ENCODE measurements around the gene MOCS1. TPM values are rescaled to one million over a fixed set of nuclear protein-coding genes. Genes with fewer than 3 reads are reported as not detected.

Gene MOCS1
- total and polyA plus RNA-seq, 9 of the 15 experiments (the other 6 are each of a cell fraction or from before 2014, with no cell fraction given) = 0.69 to 12.7 (median 8.7) TPM

DNA sequence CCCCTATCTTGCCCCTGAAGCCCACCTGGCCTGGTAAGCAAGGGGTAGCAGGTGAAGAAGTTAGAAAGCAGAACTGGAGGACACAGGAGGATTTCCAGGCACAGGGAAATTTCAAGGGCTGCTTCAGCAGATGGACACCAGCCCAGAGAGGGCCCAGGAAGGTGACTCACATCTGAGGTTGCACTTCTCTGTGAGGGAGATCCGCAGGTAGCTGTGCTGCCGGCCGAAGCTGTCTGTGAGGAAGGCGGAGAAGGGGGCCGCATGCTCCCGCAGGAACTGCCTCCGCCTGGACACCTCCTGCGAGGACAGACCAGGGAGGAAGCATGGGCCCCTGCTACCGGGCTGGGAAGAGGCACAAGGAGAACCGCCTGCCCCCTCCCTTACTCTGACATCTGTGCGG is 7.1 kb downstream of the MOCS1 start:
- ChIA-PET POLR2A (no interaction called here), CTCF (ENCODE audit: low intra/inter-chr PET ratio) (no interaction called here)
- H3K79me2 ChIP-seq (ENCODE audit: control insufficient read depth, insufficient read depth, low read length) = no peaks in the 10 kb centered on the region
- no peak overlapping the region for H3K4me3 ChIP-seq
- H2AFZ ChIP-seq (ENCODE audit: low read depth, low read length) = no peak overlapping the region
- no peak for ATAC-seq
- no peak for FAIRE-seq
- H3K36me3 ChIP-seq (ENCODE audit: control insufficient read depth, insufficient read depth, low read length) = peaks cover 6% of the 10 kb centered on the region; the same call in 1 of the 3 replicates
- intact Hi-C loops (cut with micrococcal nuclease) = no loop called here
- TF ChIP-seq BCL6 (CRISPR knock-in tag; IDR thresholded peaks at IDR 0.05) = no peak
- TF ChIP-seq ELF1 (tag; IDR thresholded peaks at IDR 0.05) = no peak
- TF ChIP-seq ZSCAN32 (CRISPR knock-in tag; IDR thresholded peaks at IDR 0.05) = no peak
- no peak for TF ChIP-seq WHSC1 (IDR thresholded peaks at IDR 0.05; ENCODE audit: low read length)
- no peak for TF ChIP-seq LEF1 (IDR thresholded peaks at IDR 0.05)
- TF ChIP-seq NR4A1 (CRISPR knock-in tag; IDR thresholded peaks at IDR 0.05) = no peak
- TF ChIP-seq NR4A1 (tag; IDR thresholded peaks at IDR 0.05) = no peak
- TF ChIP-seq ATF6 (CRISPR knock-in tag; IDR thresholded peaks at IDR 0.05) = no peak
- no peak for TF ChIP-seq ZBTB34 (CRISPR knock-in tag; IDR thresholded peaks at IDR 0.05)
- no peak for DNase-seq (ENCODE audit: extremely low read depth in 1 of 4, low spot score in 3 of 4)
- no TSS peak for BruUV-seq (replicated peaks)
- H3K27ac ChIP-seq (ENCODE audit: extremely low read depth, low read depth, low read length) = no peak overlapping the region
- no peaks in the 10 kb centered on the region for H3K9me1 ChIP-seq (ENCODE audit: control insufficient read depth, insufficient read depth, low read length)
- no peak overlapping the region for H3K9ac ChIP-seq (ENCODE audit: insufficient read depth in 1 of 2, low read depth in 2 of 2, low read length in 2 of 2)
- in situ Hi-C loops (cut with MboI) = no loop called here
- H3K27me3 ChIP-seq (ENCODE audit: control insufficient read depth in 2 of 2, insufficient read depth in 2 of 2, low read length in 2 of 2) = peaks cover 0 to 6% of the 10 kb centered on the region in 2 experiments; a peak in 1 of 5 replicates
- H3K4me2 ChIP-seq (ENCODE audit: insufficient read depth, low read length) = no peak overlapping the region
- H3K4me1 ChIP-seq (replicated peaks in 1 of 2; ENCODE audit: control insufficient read depth in 2 of 2, insufficient read depth in 2 of 2, low read length in 2 of 2) = no peaks in the 10 kb centered on the region
- H4K20me1 ChIP-seq (replicated peaks; ENCODE audit: control insufficient read depth, insufficient read depth, low read length) = no peaks in the 10 kb centered on the region; the same call in 1 of the 2 replicates
- peaks cover 5% of the 10 kb centered on the region for H3K9me3 ChIP-seq (replicated peaks; ENCODE audit: control insufficient read depth, insufficient read depth, low read depth, low read length)
- 34% methylated on average over 7 of the region's 11 CpGs for WGBS (ENCODE audit: insufficient coverage, low coverage, missing lambda C conversion rate)
